Measurements from ENCODE around the gene P2RX6. TPM values are rescaled to one million over a fixed set of nuclear protein-coding genes. Genes with fewer than 3 reads are reported as not detected.

Gene P2RX6
- total RNA-seq, 1 donor from 2014 or later: not detected

DNA sequence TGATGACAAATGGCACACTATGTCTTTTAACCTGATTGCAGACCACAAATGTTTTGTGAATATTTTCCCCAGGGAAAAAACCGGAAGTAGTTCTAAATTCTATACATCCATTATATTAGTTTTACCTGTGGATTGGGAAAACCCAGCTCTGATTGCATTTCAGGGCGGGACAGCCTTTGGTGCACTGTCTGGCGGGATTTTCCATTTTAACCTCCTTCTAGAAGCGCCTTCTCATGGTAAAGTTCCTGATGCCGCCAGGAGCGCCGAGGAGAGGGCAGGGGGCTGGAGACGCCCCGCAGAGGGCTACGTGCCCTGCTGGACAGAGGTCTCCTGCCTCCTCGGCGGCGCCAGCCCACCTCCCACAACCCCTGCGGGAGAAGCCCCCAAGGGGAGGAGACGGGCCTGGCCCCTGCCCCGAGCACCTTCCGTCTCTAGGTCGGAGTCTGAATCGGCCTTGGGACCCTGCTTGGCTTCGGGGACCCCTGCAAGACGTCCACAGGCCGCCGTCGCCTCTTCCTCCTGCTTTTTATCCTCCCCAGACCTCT lies 1.2 kb upstream of the P2RX6 start:
- TF ChIP-seq, protein P1, sequence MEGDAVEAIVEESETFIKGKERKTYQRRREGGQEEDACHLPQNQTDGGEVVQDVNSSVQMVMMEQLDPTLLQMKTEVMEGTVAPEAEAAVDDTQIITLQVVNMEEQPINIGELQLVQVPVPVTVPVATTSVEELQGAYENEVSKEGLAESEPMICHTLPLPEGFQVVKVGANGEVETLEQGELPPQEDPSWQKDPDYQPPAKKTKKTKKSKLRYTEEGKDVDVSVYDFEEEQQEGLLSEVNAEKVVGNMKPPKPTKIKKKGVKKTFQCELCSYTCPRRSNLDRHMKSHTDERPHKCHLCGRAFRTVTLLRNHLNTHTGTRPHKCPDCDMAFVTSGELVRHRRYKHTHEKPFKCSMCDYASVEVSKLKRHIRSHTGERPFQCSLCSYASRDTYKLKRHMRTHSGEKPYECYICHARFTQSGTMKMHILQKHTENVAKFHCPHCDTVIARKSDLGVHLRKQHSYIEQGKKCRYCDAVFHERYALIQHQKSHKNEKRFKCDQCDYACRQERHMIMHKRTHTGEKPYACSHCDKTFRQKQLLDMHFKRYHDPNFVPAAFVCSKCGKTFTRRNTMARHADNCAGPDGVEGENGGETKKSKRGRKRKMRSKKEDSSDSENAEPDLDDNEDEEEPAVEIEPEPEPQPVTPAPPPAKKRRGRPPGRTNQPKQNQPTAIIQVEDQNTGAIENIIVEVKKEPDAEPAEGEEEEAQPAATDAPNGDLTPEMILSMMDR (IDR thresholded peaks at IDR 0.05; ENCODE audit: unreplicated experiment): no peak
- Mint-ChIP-seq H3K9me3 (ENCODE audit: unreplicated experiment) (no peaks in the 10 kb centered on the region), H3K36me3 (ENCODE audit: low read depth, unreplicated experiment) (no peaks in the 10 kb centered on the region), H3K4me1 (ENCODE audit: unreplicated experiment) (peaks cover 7% of the 10 kb centered on the region), H3K27me3 (ENCODE audit: unreplicated experiment) (peaks cover 8% of the 10 kb centered on the region), H3K4me3 (ENCODE audit: unreplicated experiment) (peak overlapping the region; percentile 94), H3K27ac (ENCODE audit: unreplicated experiment) (peak overlapping the region; percentile 87)
- no peak for DNase-seq (ENCODE audit: low spot score)

DNA sequence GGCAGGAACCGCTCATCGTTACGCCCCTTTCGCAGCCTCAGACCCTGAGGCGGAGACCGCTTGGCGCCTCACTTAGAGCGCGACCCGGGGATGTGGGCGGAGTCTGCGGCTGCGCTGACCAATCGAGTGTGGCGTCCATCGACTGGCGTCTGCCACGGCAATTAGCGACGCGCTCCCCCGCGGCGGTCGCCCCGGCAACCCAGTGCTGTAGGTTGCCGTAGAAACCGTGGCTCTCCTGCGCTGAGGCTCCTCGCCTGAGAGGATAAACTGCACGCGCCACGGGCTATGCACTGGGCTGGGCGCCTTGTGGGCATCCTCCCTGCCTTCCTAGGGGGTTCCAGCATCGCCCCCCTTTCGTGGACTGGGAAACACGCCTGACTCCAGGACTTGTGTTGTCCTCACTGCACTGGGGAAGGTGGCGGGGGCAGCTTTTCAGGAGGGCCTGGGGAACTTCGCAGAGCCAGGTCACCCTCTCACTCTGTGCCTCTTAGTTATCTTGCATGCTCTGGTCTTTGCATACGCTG lies 701 bp upstream of the P2RX6 start:
- TF ChIP-seq, protein P1 (IDR thresholded peaks at IDR 0.05; ENCODE audit: unreplicated experiment): no peak
- H3K27ac Mint-ChIP-seq (ENCODE audit: unreplicated experiment): peak overlapping the region; percentile 87
- peaks cover 8% of the 10 kb centered on the region for H3K27me3 Mint-ChIP-seq (ENCODE audit: unreplicated experiment)
- H3K4me1 Mint-ChIP-seq (ENCODE audit: unreplicated experiment): peaks cover 7% of the 10 kb centered on the region
- H3K36me3 Mint-ChIP-seq (ENCODE audit: low read depth, unreplicated experiment): no peaks in the 10 kb centered on the region
- H3K4me3 Mint-ChIP-seq (ENCODE audit: unreplicated experiment): peak overlapping the region; percentile 94
- peak; percentile 88 for DNase-seq (ENCODE audit: low spot score)
- no peaks in the 10 kb centered on the region for H3K9me3 Mint-ChIP-seq (ENCODE audit: unreplicated experiment)

- Mint-ChIP-seq H3K36me3 (ENCODE audit: low read depth, unreplicated experiment) (peaks cover 4% of the 10 kb centered on the region), H3K27me3 (ENCODE audit: unreplicated experiment) (peaks cover 8% of the 10 kb centered on the region), H3K27ac (ENCODE audit: unreplicated experiment) (no peak overlapping the region), H3K4me1 (ENCODE audit: unreplicated experiment) (peaks cover 7% of the 10 kb centered on the region), H3K4me3 (ENCODE audit: unreplicated experiment) (no peak overlapping the region), H3K9me3 (ENCODE audit: unreplicated experiment) (no peaks in the 10 kb centered on the region)
- DNase-seq (ENCODE audit: low spot score): no peak
- TF ChIP-seq, protein P1 (IDR thresholded peaks at IDR 0.05; ENCODE audit: unreplicated experiment): no peak
Observed at GRCh38 chr22:21015466-21016006, 571 bp downstream of the P2RX6 start.

GRCh38 chr22:21016644-21017420 lies 1.9 kb downstream of the P2RX6 start:
- H3K27ac Mint-ChIP-seq (ENCODE audit: unreplicated experiment): no peak overlapping the region
- H3K4me1 Mint-ChIP-seq (ENCODE audit: unreplicated experiment): peaks cover 7% of the 10 kb centered on the region
- H3K36me3 Mint-ChIP-seq (ENCODE audit: low read depth, unreplicated experiment): peaks cover 4% of the 10 kb centered on the region

More at GRCh38 chr22:21016644-21017420, 1.9 kb downstream of the P2RX6 start:
- Mint-ChIP-seq H3K9me3 (ENCODE audit: unreplicated experiment) (no peaks in the 10 kb centered on the region), H3K4me3 (ENCODE audit: unreplicated experiment) (no peak overlapping the region), H3K27me3 (ENCODE audit: unreplicated experiment) (peaks cover 14% of the 10 kb centered on the region)
- DNase-seq (ENCODE audit: low spot score): no peak
- TF ChIP-seq, protein P1 (IDR thresholded peaks at IDR 0.05; ENCODE audit: unreplicated experiment): no peak

Measured in endothelial cell (in vitro differentiated cells).